Renal cortex interstitium (tissue), 11 donors: ENCODE results near the gene PIGH. TPM values are rescaled to one million over a fixed set of nuclear protein-coding genes. Genes with fewer than 3 reads are reported as not detected.
"Not testable (repeated sequence)": the region's sequence is repeated elsewhere in the genome, so short reads cannot be mapped to it uniquely, and the experiment has no call there.

Source experiments
- DNase-seq, 11 donors: peaks; one replicate each; pipeline ENCODE4 v3.0.0-alpha.2; 2013; ENCODE audit warnings: low read depth in 9 of 11, low spot score in 4 of 11; ENCODE audit errors: extremely low read depth in 1 of 11
- polyA plus RNA-seq, 3 donors: library from polyadenylated mRNA; unstranded; fragments of 120-200 nt; gene quantifications; one replicate each; pipeline ENCODE4 v1.2.1, GENCODE V29; 2013; ENCODE audit not compliant: insufficient read length in 3 of 3

The PIGH gene
- polyA plus RNA-seq, 3 donors: 38.2 to 42.9 (median 41.4) TPM

GRCh38 chr14:67622675-67623074 lies 22.6 kb upstream of the PIGH start:
- DNase-seq: peak in 4 of 11 donors; percentile 35 to 65 (median 52)

DNA sequence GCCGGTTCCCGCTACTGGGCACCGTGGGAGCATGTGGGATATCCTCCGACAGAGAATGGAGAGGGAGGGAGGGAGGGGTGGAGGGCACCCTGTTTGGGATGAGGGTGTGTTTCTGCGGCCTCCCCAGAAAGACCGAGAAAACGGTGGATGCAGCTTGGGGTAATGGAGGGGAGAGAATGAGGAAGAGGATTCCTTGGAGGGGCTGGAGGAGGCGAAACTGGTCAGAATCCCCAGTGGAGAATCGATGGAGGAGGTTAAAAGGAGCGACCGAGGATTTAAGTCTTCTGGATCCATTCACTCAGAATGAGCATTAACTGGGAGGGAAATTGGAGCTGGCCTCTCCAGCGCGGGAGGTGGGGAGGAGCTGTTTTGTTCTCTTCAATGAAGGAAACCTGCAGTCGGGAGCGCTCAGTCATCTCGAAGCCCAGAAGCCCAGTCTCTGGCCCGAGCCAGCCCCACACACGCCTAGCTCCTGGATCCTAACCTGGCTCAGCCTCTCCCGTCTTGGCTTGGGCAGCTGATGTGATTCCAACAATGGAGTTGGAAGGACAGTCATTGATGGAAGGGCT lies 20.2 kb upstream of the PIGH start:
- DNase-seq: peak in 2 of 11 donors; percentile 21

GRCh38 chr14:67619446-67620216 lies 19.6 kb upstream of the PIGH start, which contains the start of gene ARG2:
Gene ARG2 (plus strand): TSS chr14:67619920. CDS start chr14:67619978, 58 bp downstream.
- peak in 10 of 11 donors; percentile 68 to 93 (median 90) for DNase-seq

DNA sequence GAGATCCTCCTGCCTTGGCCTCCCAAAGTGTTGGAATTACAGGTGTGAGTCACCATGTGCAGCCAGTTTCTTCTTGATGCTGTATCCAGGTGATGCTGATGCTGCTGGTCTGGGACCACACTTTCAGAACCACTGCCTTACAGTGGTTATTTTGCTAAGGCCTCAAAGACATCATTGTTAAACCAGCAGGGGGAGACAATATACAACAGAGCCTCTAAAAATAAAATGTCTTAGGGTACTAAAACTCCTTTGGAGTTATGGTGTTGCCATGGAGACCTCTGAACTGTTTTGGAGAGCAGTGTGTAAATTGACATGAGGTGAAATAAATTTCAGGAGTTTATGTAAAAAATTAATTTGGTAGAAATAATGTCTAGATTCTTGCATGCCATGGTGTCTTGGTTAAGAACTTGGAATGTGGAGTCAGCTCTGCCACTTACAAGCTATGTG lies 18.6 kb upstream of the PIGH start:
- peak in 7 of 11 donors; percentile 63 to 86 (median 73) for DNase-seq

DNA sequence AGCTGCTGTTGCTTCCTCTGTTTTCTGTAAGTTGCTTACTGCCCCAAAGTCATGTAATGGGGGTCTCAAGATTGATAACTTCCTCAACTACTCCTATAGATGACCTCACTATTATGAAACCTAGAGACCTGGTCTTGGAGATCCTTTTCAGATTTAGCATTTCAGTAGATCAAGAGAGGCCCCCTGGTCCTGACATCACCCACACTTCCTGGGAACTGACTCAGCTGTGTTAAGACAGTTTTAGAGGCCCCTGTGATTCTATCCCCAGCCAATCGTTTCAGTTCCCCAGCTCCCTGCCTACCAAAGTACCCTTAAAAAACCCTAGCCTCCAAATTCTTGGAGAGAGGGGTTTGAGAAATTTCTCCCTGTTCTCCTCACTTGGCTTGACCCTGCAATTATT lies 10.4 kb upstream of the PIGH start:
- no peak for DNase-seq

GRCh38 chr14:67609642-67610310 lies 9.7 kb upstream of the PIGH start:
- DNase-seq: no peak

DNA sequence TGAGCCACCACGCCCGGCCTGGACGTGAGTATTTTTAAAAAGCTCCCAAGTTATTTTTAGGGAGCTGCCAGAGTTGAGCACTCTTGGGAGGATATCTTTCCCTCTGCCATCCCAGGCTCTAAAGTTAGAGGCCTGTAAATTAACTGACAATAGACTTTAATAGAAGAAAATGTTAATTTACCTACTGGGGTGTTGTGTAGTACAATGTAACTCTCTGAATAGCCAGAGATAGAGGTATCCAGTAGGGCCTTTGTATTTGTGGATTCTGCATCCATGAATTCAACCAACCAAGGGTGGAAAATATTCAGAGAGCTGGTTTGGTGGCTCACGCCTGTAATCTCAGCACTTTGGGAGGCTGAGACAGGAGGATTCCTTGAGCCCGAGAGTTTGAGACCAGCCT lies 7.6 kb upstream of the PIGH start:
- no peak for DNase-seq

- peak in 1 of 11 donors; percentile 59 for DNase-seq
Measured at GRCh38 chr14:67602995-67603545, 3.0 kb upstream of the PIGH start.

- no peak for DNase-seq
Measured at GRCh38 chr14:67602076-67602475, 2.0 kb upstream of the PIGH start.

DNA sequence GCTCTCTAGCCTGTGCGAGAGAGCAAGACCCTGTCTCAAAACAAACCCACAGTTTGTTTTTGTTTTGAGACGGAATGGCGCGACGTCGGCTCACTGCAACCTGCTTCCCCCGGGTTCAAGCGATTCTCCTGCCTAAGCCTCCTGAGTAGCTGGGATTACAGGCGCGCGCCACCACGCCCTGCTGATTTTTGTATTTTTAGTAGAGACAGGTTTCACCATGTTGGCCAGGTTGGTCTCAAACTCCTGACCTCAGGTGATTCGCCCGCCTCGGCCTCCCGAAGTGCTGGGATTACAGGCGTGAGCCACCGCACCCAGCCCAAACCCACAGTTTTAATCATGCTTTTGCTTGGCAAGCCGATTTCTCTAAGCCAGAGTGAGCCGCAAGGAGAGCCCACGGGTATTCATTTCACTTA lies 500 bp upstream of the PIGH start:
- DNase-seq: not testable (repeated sequence)

GRCh38 chr14:67595392-67595791 lies 4.7 kb downstream of the PIGH start:
- DNase-seq: no peak

DNA sequence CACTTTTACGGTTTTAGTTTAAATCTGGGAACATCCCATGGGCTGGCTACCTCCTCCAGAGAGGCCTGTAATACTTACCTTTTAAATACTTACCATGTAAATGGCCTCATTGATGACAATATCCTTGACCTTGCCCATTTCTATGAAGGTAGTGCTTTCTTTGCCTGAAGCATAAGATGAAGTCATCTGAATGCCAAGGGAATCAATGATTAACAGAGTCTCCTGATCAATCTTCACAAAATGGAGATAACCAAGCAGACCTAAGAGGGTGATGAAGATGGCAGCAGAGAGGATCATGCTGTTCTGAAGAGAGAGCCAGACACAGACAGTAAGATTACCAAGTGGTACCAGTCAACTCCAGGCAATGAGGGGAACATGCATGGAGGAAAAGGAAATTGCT lies 6.4 kb downstream of the PIGH start:
- not testable (repeated sequence) for DNase-seq

GRCh38 chr14:67589204-67589770 lies 10.8 kb downstream of the PIGH start:
- DNase-seq: no peak

- DNase-seq: no peak
Measured at GRCh38 chr14:67586369-67586768, 13.7 kb downstream of the PIGH start.

- no peak for DNase-seq
Measured at GRCh38 chr14:67584978-67585377, 15.1 kb downstream of the PIGH start.

- DNase-seq: peak in 3 of 11 donors; percentile 35 to 52 (median 40)
Measured at GRCh38 chr14:67583711-67584644, 16.1 kb downstream of the PIGH start.

GRCh38 chr14:67582061-67582460 lies 18.0 kb downstream of the PIGH start:
- DNase-seq: no peak

DNA sequence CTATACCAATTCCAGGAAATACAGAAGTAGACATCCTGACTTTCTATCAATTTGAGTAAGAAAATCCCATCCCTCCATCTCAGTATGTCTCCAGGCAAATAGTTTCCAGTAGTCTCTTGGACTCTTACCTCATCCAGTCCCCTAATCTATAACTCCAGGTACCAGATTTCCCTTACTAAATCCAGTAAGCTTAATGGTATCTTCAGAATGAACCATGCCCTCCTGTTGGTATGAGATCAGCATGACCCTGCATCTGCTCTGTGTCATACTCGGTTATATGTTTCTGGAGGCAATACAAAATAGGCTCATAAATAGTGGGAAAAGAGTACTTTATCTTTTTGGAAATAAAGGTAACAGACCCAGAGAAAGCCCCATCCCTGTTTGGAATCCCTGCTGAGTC lies 18.4 kb downstream of the PIGH start:
- no peak for DNase-seq
